Karpas-422 (cell line): ENCODE results near the gene OR6V1. TPM values are rescaled to one million over a fixed set of nuclear protein-coding genes. Genes with fewer than 3 reads are reported as not detected.

Source experiments
- DNase-seq: peaks from one replicate; pipeline ENCODE4 v3.0.0-alpha.2; 2015
- H2AFZ ChIP-seq: fragments of 200-600 bp; sonication (generic); 2 replicates; pipeline ENCODE4 v1.6.1; 2014; ENCODE audit warnings: antibody characterized with exemption, low read length, mixed read lengths
- H3K27ac ChIP-seq: fragments of 200-600 bp; sonication (generic); 2 replicates; pipeline ENCODE4 v1.5.1; 2014; ENCODE audit warnings: mild to moderate bottlenecking, low read length, moderate library complexity
- H3K27me3 ChIP-seq: fragments of 200-600 bp; sonication (generic); 2 replicates; pipeline ENCODE4 v1.6.1; 2014; ENCODE audit warnings: low read length, mixed read lengths
- H3K36me3 ChIP-seq: fragments of 200-600 bp; sonication (generic); 2 replicates; pipeline ENCODE4 v1.6.1; 2014; ENCODE audit warnings: low read length, mixed read lengths; ENCODE audit not compliant: insufficient read depth
- H3K4me1 ChIP-seq: fragments of 200-600 bp; sonication (generic); 2 replicates; pipeline ENCODE4 v1.6.1; 2014; ENCODE audit warnings: mild to moderate bottlenecking, low read length, mixed read lengths
- H3K4me2 ChIP-seq: fragments of 200-600 bp; sonication (generic); 2 replicates; pipeline ENCODE4 v1.6.1; 2014; ENCODE audit warnings: low read length, low read depth, mild to moderate bottlenecking; ENCODE audit not compliant: poor library complexity, severe bottlenecking
- H3K4me3 ChIP-seq: fragments of 200-600 bp; sonication (generic); 2 replicates; pipeline ENCODE4 v1.5.1; 2014; ENCODE audit warnings: mild to moderate bottlenecking, antibody characterized with exemption, low read length, mixed read lengths
- H3K79me2 ChIP-seq: fragments of 200-600 bp; sonication (generic); 2 replicates; pipeline ENCODE4 v1.6.1; 2014; ENCODE audit warnings: mild to moderate bottlenecking, low read length, mixed read lengths
- H3K9ac ChIP-seq: fragments of 200-600 bp; sonication (generic); 2 replicates; pipeline ENCODE4 v1.6.0; 2014; ENCODE audit warnings: low read length
- H3K9me2 ChIP-seq: fragments of 200-600 bp; sonication (generic), shearing (Covaris generic); replicated peaks from 2 replicates; pipeline ENCODE4 v1.6.0; 2014; ENCODE audit warnings: mild to moderate bottlenecking, low read length, moderate library complexity; ENCODE audit not compliant: insufficient read depth
- H3K9me3 ChIP-seq: fragments of 300-700, 200-600 bp; sonication (generic); 2 replicates; pipeline ENCODE4 v1.6.1; 2014; ENCODE audit warnings: low read length, mixed read lengths
- H4K20me1 ChIP-seq: fragments of 200-600 bp; sonication (generic); 2 replicates; pipeline ENCODE4 v1.6.1; 2014; ENCODE audit warnings: mild to moderate bottlenecking, antibody characterized with exemption, low read length, low read depth; ENCODE audit not compliant: insufficient read depth
- total RNA-seq: library from RNA; depleted of rRNA; stranded (reverse); fragments of >200 nt; shearing (Covaris generic); gene quantifications from 2 replicates; pipeline ENCODE4 v1.2.3, GENCODE V29; 2014; ENCODE audit warnings: low replicate concordance

The OR6V1 gene
- total RNA-seq, 1 experiment from 2014 or later, result not detected

DNA sequence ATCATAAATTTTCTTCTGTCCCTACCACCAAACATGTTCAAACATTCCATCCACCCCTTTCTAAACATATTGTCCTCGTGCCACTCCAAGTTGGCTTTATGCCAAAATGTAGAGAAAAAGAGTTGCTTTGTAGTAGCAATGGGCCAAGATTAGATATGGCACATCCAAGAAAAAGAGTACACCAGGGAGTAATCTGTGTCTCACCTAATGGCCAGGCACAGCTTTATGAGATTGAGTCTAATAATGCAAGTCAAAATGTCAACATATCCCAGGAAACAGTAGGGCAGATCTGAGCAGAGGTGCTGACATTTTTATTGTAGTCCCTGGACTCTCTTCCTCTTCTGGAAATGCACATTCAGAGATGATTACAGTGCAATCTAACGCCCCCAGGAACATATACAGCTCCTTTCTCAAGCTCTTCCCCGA lies 5.7 kb upstream of the OR6V1 start:
- no peak overlapping the region for H3K9ac ChIP-seq

GRCh38 chr7:143047326-143047725 lies 4.8 kb upstream of the OR6V1 start:
- H3K4me1 ChIP-seq, result peaks cover 21% of the 10 kb centered on the region
- no peaks in the 10 kb centered on the region for H3K9me2 ChIP-seq
- no peak overlapping the region for H3K27ac ChIP-seq
- H4K20me1 ChIP-seq, result no peaks in the 10 kb centered on the region
- H3K4me2 ChIP-seq, result peak overlapping the region; percentile 2
- no peaks in the 10 kb centered on the region for H3K79me2 ChIP-seq
- no peak overlapping the region for H3K9ac ChIP-seq
- H3K4me3 ChIP-seq, result no peak overlapping the region
- H3K9me3 ChIP-seq, result no peaks in the 10 kb centered on the region
- no peaks in the 10 kb centered on the region for H3K36me3 ChIP-seq
- no peak overlapping the region for H2AFZ ChIP-seq
- H3K27me3 ChIP-seq, result no peaks in the 10 kb centered on the region
- no peak for DNase-seq

More for the DNA sequence above, 5.7 kb upstream of the OR6V1 start:
- Histone ChIP-seq H3K36me3 (no peaks in the 10 kb centered on the region), H3K79me2 (no peaks in the 10 kb centered on the region), H3K4me3 (no peak overlapping the region), H3K4me1 (peaks cover 21% of the 10 kb centered on the region), H2AFZ (no peak overlapping the region), H3K27ac (no peak overlapping the region), H3K9me3 (no peaks in the 10 kb centered on the region), H3K4me2 (no peak overlapping the region), H3K27me3 (no peaks in the 10 kb centered on the region), H4K20me1 (no peaks in the 10 kb centered on the region), H3K9me2 (no peaks in the 10 kb centered on the region)
- no peak for DNase-seq

DNA sequence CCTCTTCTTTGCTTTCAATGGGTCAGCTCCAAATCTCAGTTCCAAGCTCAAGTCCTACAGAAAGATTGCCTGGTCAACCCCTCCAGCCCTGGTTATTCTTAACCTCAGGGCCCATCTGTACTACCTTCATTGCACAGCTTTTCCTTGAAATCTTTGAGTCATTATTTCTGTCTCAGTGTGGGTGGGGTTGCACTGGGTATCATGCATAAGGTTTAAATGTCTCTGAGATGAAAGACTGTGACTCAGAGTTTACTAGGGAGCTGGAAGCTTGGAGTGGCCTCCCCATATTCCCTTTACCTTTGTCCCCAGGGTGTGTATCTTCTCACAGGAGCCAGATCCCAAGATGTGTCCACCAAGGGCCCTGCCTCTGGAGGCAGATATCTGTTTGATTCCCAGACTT lies 3.3 kb upstream of the OR6V1 start:
- Histone ChIP-seq H3K9me2 (no peaks in the 10 kb centered on the region), H3K27me3 (no peaks in the 10 kb centered on the region), H3K27ac (no peak overlapping the region), H2AFZ (no peak overlapping the region), H3K9me3 (no peaks in the 10 kb centered on the region), H4K20me1 (no peaks in the 10 kb centered on the region), H3K4me3 (no peak overlapping the region), H3K4me2 (no peak overlapping the region), H3K4me1 (peaks cover 21% of the 10 kb centered on the region), H3K79me2 (no peaks in the 10 kb centered on the region), H3K36me3 (no peaks in the 10 kb centered on the region), H3K9ac (no peak overlapping the region)
- no peak for DNase-seq

- H3K9me3 ChIP-seq, result no peaks in the 10 kb centered on the region
- no peaks in the 10 kb centered on the region for H3K9me2 ChIP-seq
- DNase-seq, result no peak
- H3K27ac ChIP-seq, result no peak overlapping the region
- no peaks in the 10 kb centered on the region for H3K79me2 ChIP-seq
- H3K4me3 ChIP-seq, result no peak overlapping the region
- no peaks in the 10 kb centered on the region for H4K20me1 ChIP-seq
- H3K4me1 ChIP-seq, result peaks cover 21% of the 10 kb centered on the region
- peak overlapping the region; percentile 2 for H3K4me2 ChIP-seq
- H3K27me3 ChIP-seq, result no peaks in the 10 kb centered on the region
- no peaks in the 10 kb centered on the region for H3K36me3 ChIP-seq
- no peak overlapping the region for H3K9ac ChIP-seq
- H2AFZ ChIP-seq, result no peak overlapping the region
Measured at GRCh38 chr7:143049362-143049761, 2.8 kb upstream of the OR6V1 start.

GRCh38 chr7:143050931-143051330 lies 1.2 kb upstream of the OR6V1 start:
- Histone ChIP-seq H3K27ac (no peak overlapping the region), H3K36me3 (no peaks in the 10 kb centered on the region), H3K9me3 (no peaks in the 10 kb centered on the region), H3K4me3 (no peak overlapping the region), H3K27me3 (no peaks in the 10 kb centered on the region), H3K4me2 (no peak overlapping the region), H4K20me1 (no peaks in the 10 kb centered on the region), H3K4me1 (peaks cover 21% of the 10 kb centered on the region), H3K79me2 (no peaks in the 10 kb centered on the region), H2AFZ (no peak overlapping the region), H3K9me2 (no peaks in the 10 kb centered on the region), H3K9ac (no peak overlapping the region)
- DNase-seq, result no peak

DNA sequence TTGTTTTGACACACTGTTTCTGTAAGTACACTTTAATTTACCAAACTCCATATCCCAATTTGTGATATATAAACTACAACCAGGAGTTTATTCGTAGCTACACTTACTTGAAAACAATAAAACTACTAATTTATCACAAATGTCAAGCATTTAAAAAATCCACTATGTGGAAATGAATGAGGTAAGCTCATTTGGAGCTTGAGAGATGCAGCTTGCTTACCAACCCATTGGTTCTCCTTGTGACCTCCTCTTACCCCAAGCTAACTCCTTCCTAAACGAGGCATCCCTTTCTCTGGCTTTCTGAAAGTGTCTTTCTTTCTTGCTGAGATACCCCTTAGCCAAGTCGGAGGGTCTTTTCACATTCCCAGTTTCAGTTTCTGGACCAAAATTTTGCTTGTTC lies 2.5 kb downstream of the OR6V1 start:
- Histone ChIP-seq H3K36me3 (no peaks in the 10 kb centered on the region), H3K27me3 (no peaks in the 10 kb centered on the region), H3K9me3 (no peaks in the 10 kb centered on the region), H3K27ac (no peak overlapping the region), H3K4me1 (peaks cover 11% of the 10 kb centered on the region), H3K9ac (no peak overlapping the region), H4K20me1 (no peaks in the 10 kb centered on the region), H3K4me3 (no peak overlapping the region), H3K79me2 (no peaks in the 10 kb centered on the region), H3K4me2 (no peak overlapping the region), H2AFZ (no peak overlapping the region), H3K9me2 (no peaks in the 10 kb centered on the region)
- DNase-seq, result no peak

- H3K9me2 ChIP-seq, result no peaks in the 10 kb centered on the region
- no peak overlapping the region for H3K4me2 ChIP-seq
Measured at GRCh38 chr7:143055754-143056153, 3.6 kb downstream of the OR6V1 start.

DNA sequence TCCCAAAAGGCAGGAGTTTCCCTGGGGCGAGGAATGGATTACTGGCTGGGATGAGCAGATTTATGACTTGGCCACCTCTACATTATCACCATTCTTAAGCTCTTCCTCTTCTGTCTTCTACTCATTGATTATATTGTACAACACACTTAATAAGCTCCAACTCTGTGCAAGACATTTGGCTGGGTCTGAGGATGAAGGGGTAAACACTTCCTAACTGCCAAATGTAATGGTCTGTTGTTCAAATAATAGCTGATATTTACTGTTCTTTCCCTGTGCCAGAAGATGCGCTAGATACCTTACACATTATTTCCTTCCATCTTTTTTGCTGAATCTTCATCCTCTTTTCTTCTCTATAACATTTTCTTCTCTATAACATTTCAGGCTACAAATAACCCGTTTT lies 11.6 kb downstream of the OR6V1 start:
- peaks cover 31% of the 10 kb centered on the region for H3K4me1 ChIP-seq
- no peak overlapping the region for H3K9ac ChIP-seq
- no peaks in the 10 kb centered on the region for H4K20me1 ChIP-seq
- H3K4me3 ChIP-seq, result no peak overlapping the region
- H3K4me2 ChIP-seq, result no peak overlapping the region
- H3K36me3 ChIP-seq, result no peaks in the 10 kb centered on the region
- no peaks in the 10 kb centered on the region for H3K9me3 ChIP-seq
- no peaks in the 10 kb centered on the region for H3K79me2 ChIP-seq
- no peaks in the 10 kb centered on the region for H3K9me2 ChIP-seq
- DNase-seq, result no peak
- H3K27me3 ChIP-seq, result no peaks in the 10 kb centered on the region
- H2AFZ ChIP-seq, result no peak overlapping the region
- no peak overlapping the region for H3K27ac ChIP-seq

More at GRCh38 chr7:143055754-143056153, 3.6 kb downstream of the OR6V1 start:
- no peak for DNase-seq
- Histone ChIP-seq H3K4me3 (no peak overlapping the region), H3K9me3 (no peaks in the 10 kb centered on the region), H3K27me3 (no peaks in the 10 kb centered on the region), H3K27ac (no peak overlapping the region), H3K9ac (no peak overlapping the region), H3K4me1 (peaks cover 15% of the 10 kb centered on the region), H4K20me1 (no peaks in the 10 kb centered on the region), H3K36me3 (no peaks in the 10 kb centered on the region), H2AFZ (no peak overlapping the region), H3K79me2 (no peaks in the 10 kb centered on the region)

DNA sequence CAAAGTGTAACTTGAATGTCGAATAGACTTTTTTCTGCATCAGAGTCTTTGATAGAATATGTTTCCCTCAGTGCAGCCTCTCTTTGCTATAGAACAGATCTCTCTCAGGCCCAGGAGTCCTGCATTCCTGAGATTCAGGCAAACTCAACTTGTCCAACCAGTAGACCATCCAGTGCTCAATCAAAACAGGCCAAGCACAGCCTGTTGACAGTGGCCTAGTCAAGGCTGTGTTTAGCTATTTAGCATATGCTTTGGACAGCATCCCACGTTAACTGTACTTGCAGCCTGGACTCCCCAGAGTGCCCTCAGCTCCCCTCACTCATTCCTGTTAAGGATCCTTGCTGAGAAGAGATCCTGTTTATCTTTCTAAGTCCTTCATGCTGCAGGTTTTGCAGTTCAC lies 16.3 kb downstream of the OR6V1 start:
- no peaks in the 10 kb centered on the region for H3K79me2 ChIP-seq
- H3K4me2 ChIP-seq, result no peak overlapping the region
- no peaks in the 10 kb centered on the region for H3K9me2 ChIP-seq
- H3K36me3 ChIP-seq, result no peaks in the 10 kb centered on the region
- no peaks in the 10 kb centered on the region for H4K20me1 ChIP-seq
- H3K9ac ChIP-seq, result no peak overlapping the region
- H3K4me3 ChIP-seq, result no peak overlapping the region
- DNase-seq, result no peak
- no peak overlapping the region for H3K27ac ChIP-seq
- peaks cover 6% of the 10 kb centered on the region for H3K4me1 ChIP-seq
- H3K27me3 ChIP-seq, result no peaks in the 10 kb centered on the region
- no peaks in the 10 kb centered on the region for H3K9me3 ChIP-seq
- H2AFZ ChIP-seq, result no peak overlapping the region
